Measurements from ENCODE around the gene CPSF3.
A peak's percentile ranks its signal among the peaks of the same experiment; 100 is the strongest.

CPSF3 gene

DNA sequence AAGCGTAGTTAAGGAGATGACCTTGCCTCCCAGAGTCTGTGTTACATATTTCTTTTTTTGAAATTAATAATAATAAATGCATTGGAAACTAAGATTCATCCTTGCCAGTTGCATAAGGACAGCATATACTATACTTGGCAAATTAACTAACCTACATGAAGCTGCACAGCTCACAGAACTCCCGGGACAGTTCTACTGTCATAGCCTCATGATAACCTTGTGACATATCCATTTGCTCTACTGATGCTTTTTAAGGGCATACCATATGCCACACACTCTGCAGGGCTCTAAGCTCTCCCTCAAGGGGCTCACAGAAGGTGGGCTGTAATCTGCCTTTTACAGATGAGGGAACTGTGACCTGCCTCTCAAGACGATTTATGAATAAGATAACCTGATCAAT, 3.9 kb upstream of the CPSF3 start:
- DNase-seq (ENCODE audit: low read depth, low spot score): no peak

- DNase-seq (ENCODE audit: low read depth, low spot score): no peak
Observed at GRCh38 chr2:9420495-9420894, 3.0 kb upstream of the CPSF3 start.

GRCh38 chr2:9422321-9423099, 944 bp upstream of the CPSF3 start:
- peak; percentile 17 for DNase-seq (ENCODE audit: low read depth, low spot score)

DNA sequence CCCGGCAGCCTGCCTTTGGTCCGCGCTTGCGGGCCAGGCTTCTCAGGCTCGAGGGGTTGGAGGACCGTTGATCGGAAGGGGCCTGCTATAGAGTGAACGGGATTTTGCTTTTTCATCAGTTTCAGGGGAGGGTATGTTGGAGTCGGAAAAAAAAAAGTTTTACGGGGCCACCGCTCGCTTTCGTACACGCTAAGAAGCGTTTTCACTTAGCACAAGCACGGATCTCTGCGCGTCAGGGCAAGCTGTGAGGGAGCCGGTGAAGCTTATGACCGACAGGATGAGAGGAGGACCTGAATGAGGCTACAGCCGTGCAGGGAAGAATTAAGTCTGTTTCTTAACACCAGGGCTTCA, 443 bp downstream of the CPSF3 start:
- DNase-seq (ENCODE audit: low read depth, low spot score): no peak

DNA sequence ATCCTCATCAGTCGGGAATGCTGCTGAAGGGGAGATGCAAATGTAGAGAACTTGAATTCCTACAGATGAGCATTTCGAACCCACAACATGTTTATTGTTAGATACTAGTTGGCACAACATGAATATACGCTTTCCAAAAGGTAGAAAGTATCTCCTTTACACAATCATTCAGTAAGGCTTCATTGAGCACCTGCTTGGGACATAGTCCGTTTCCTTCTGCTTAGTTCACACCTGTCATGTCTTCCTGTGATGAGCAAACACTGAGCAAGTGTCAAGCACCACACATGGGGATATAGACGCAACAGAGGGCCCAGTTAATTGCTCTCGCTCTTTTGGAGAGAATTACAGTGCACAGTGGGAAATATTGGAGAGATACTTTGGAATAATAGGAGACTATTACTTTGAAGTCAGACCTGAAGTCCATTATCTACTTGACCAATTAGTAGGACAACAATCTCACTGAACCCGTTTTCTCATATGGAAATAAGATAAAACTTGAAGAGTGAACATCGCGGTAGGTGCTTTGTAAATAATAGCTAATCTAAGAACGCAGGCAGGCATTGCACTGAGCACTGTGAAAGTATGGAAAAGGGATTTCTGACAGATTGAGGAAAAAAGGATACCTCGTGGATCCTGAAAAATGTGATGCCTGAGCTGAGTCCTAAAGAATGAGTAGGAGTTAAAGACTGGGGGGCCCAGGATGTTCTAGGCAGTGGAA, 1.2 kb downstream of the CPSF3 start:
- no peak for DNase-seq (ENCODE audit: low read depth, low spot score)

DNA sequence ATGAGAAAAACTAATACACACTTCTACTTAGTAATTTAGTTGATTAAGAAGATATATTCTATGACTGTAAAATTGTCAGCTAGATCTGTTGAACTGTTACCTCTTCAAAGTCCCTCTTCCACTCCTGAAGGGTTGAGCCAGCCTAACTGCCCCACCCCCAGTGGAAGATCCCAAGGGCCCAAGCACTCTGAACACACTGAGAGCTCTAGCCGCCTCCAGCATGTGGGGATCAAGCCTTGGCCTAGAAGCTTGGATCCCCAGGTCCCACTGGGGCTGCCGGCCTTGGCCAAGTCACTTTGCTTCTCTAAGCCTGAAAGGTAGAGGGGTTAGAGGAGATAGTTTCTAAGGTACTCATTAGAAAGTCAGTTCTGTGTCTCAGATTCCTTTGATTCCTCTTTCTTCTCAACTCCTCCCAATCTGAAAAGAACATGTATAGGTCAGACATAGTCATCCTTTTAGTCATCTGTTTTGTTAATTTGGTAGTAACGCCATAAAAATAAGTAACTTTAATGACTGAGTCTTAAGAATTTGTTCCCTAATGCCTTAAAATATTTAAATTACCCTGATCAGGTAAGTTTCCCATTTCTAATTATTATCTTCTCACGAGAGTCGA, 5.6 kb downstream of the CPSF3 start:
- DNase-seq (ENCODE audit: low read depth, low spot score): no peak

DNA sequence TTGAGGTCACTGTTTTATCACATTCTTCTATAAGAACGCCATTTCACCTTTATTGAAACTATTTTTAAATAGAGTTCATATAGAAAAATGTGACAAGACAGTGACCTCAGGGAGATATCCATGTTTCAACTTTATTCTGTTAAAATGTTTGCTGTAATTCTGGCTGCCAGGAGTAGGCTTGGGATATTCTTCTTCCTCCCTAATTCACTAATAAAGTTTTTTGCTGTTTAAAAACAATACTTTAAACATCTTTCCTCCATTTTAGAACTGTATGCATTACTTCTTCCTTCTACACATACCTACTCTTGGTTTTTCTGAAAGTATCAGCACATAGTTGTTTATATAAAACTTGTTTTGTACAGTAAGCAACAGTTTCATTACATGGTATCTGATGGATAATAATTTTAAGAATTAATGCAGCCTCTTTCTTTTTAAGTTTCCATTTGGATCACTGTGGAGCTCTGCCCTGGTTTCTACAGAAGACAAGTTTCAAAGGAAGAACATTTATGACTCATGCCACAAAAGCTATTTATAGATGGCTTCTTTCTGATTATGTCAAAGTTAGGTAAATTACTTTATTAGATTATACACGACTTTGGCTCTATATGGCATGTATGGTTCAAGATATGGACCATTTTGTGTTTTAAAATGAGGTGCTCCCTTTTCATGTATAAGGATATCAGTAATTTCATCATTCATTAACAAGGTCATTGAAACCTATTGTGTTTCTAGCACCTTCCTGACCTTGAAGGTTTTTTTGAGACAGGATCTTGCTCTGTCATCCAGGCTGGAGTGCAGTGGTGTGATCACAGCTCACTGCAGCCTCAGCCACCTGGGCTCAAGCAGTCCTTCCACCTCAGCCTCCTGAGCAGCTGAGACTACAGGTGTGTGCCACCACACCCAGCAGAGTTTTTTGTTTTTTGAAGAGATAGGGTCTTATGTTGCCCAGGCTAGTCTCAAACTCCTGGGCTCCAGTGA, 7.2 kb downstream of the CPSF3 start:
- DNase-seq (ENCODE audit: low read depth, low spot score): no peak

- DNase-seq (ENCODE audit: low read depth, low spot score): no peak
Observed at GRCh38 chr2:9434489-9434888, 11.0 kb downstream of the CPSF3 start.

DNA sequence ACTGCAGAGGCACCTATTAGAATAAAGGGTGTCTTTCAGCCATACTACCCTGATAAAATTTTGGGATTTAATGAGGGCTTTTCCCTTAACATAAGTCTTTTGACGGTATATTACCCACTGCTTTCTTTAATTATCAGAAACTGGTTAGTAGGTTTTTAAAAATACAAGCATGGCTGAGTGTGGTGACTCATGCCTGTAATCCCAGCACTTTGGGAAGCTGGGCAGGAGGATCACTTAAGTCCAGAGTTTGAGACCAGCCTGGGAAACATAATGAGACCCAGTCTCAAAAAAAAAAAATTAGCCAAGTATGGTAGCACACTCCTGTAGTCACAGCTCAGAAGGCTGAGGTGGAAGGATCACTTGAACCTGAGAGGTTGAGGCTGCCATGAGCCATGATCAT, 16.1 kb downstream of the CPSF3 start:
- DNase-seq (ENCODE audit: low read depth, low spot score): no peak

DNA sequence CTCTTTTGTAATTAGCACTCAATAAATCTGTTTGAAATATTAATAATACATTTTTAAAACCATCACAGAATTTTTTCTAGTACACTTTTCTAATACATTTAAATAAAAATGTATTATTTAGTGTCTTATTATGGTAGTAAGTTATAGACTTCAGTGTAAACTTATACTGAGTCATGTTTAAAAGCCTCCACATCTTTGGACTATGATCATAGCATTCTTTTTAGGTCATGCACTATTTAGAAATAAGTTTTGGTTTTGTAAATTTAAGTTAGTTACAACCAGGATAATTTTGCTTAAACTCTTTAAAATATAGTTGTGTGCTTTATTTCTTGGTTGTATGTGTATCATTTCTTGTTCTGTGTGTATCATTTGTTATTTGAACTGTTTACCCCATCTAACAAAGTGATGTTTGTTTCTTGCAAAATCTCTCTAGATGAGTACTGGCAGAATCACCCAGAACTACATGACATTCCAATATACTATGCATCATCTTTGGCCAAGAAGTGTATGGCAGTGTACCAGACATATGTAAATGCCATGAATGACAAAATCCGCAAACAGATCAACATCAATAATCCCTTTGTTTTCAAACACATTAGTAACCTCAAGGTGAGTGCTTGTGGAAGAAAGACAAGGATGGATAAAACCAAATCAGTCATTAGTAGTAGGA, 16.7 kb downstream of the CPSF3 start:
- no peak for DNase-seq (ENCODE audit: low read depth, low spot score)

- DNase-seq (ENCODE audit: low read depth, low spot score): no peak
Observed at GRCh38 chr2:9441556-9441955, 18.1 kb downstream of the CPSF3 start.

GRCh38 chr2:9443526-9443925, 20.1 kb downstream of the CPSF3 start:
- no peak for DNase-seq (ENCODE audit: low read depth, low spot score)

DNA sequence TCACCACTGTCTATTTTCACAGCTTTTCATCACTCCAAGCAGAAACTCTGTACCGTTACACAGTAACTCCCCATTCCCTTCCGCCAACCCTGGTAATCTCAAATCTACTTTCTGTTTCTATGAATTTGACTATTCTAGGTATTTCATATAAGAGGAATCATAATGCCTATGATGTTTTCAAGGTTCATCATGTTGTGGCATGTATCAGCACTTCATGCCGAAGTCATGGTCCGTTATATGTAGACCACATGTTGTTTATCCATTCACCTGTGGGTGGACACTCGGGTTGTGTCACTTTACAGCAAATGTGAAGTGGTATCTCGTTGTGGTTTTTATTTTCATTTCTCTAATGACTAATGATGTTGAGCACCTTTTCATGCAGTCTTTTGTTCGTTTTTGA, 21.6 kb downstream of the CPSF3 start:
- DNase-seq (ENCODE audit: low read depth, low spot score): no peak

DNA sequence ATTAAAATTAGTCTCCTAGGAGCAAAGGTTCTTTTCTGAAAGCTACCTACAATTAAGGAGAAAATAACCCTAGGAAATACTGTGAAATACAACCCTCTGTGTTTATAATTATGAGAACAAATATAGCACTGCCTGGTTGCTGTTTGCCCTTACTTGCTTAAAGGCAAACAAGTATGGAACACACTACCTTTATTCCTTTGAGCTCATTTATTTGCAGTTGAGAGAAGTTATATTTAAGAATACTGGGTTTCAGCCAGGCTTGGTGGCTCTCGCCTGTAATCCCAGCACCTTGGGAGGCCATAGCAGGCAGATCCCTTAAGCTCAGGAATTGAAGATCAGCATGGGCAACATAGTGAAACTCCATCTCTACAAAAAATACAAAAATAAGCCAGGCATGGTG, 27.8 kb downstream of the CPSF3 start:
- no peak for DNase-seq (ENCODE audit: low read depth, low spot score)

- no peak for DNase-seq (ENCODE audit: low read depth, low spot score)
Observed at GRCh38 chr2:9460441-9461017, 37.1 kb downstream of the CPSF3 start.

DNA sequence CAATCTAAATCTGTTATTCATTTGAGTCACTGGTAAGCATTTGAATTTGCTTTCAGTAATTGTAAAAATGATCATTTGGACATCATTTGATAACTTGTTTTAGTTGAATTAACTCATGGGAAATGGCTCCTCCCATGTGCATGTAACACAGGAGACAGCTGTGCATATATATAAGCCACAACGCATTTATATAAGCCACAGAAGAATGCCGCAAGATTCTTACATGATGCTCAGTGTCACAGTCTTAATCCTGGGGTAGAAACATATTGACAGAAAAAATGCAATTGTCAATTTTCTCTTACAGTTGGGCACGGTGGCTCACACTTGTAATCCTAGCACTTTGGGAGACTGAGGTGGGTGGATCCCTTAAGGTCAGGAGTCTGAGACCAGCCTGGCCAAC, 37.6 kb downstream of the CPSF3 start:
- DNase-seq (ENCODE audit: low read depth, low spot score): no peak

DNA sequence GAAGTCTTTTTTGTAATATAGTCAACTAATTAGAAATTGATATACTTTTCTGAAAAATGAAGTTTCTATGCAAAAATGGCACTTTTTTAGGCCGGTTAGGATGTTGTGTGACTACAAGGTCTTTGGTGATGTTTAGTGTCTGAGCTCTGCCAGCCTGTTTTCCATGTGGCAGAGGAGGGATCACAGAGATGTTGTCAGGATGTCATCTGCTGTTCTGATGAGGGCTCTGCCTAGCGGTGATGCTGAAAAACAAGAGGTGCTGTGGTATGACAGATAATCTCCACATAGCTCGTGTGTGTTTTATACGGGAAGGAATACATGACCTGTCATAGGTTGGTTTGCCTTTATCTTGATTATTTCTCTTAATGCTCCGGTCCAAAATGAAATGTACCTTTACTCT, 38.9 kb downstream of the CPSF3 start:
- DNase-seq (ENCODE audit: low read depth, low spot score): no peak

DNA sequence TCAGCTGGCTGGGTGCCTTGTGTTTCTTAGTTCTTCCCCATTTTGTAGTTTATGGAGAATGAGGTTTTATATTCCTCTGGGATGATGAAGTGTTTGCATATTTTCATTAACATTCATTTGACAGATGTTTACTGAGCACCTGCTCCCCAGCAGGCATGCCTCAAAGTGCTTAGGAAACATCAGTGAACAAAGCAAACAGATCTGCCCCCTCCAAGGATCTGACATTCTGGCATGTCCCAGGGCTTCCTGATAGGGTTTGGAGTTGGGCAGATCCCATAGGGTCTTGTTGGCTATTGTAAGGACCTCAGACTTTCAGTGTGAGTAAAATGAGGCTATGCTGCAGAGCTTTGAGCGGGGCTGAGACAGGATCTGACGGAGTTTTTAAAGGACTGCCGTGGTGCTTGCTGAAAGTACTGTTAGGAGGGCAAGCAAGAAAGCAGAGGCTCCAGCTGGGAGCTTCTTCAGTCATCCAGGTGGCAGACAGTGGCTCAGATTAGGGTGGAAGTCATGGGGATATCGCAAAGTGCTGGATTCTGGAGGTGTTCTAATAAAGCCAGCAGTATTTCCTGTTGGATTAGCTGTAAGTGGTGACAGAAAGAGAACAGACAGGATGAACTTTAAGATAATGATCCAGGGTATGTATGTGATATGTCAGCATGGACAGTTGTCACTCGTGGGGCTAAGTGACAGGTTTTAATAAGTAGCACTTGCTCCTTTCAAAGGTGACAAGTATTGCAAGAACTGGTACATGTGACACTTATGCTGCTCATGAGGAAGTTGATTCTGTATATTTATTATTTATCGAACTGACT, 39.6 kb downstream of the CPSF3 start:
- DNase-seq (ENCODE audit: low read depth, low spot score): no peak

DNA sequence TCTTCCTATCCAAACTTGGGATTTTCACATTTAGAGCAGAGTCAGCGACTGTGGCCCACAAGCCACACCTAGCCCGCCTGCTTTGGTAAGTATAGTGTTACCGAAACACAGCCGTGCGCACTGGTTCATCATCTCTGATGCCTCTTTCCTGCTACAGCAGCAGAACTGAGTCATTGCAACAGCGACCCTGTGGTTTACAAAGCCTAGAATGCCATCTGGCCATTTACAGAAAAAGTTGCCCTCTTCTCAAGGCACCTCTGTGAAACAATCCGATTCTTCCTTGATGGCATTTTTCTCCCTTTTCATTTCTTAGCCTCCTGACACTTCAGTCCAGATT, 40.2 kb downstream of the CPSF3 start:
- no peak for DNase-seq (ENCODE audit: low read depth, low spot score)

- no peak for DNase-seq (ENCODE audit: low read depth, low spot score)
Observed at GRCh38 chr2:9465170-9465569, 41.7 kb downstream of the CPSF3 start.
